ENCODE data around the gene ADCYAP1R1.

DNA sequence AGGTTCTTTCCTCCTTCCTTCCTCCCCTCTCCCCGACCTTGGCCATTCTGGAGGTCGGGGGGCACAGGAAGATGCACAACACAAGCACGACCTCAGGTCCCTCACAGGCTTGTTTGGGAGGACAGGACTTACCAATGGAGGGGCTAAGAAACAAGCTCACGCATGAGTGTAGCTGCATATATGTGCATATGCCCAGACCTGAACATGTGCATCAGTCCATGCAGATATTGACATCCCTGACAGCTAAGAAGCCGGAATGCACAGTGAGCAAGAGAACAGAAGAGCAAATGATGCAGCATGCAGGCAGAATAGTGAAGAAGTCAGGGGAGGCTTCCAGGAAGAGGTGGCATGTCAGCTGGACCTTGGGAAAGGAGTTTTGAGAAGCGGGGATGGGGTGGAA, 28.7 kb downstream of the ADCYAP1R1 start:
- no peak for TF ChIP-seq GATA1 (IDR thresholded peaks at IDR 0.05; ENCODE audit: low read depth, low read length)
- TF ChIP-seq POLR2A (IDR thresholded peaks at IDR 0.05; ENCODE audit: low read length) = no peak

All from erythroblast (primary cell).